ENCODE measurements around the gene CSMD2. TPM values are rescaled to one million over a fixed set of nuclear protein-coding genes. Genes with fewer than 3 reads are reported as not detected.

The CSMD2 gene
- total RNA-seq, 1 experiment from 2014 or later, result 0.22 TPM

GRCh38 chr1:33745942-33746341, 419.1 kb downstream of the CSMD2 start:
- DNase-seq (ENCODE audit: low read depth, low spot score), result no peak
- Histone ChIP-seq H3K4me3 (replicated peaks in 1 of 2; ENCODE audit: low read depth in 1 of 2, low read length in 2 of 2) (no peak overlapping the region), H3K4me2 (ENCODE audit: low read length) (no peak overlapping the region), H3K27me3 (ENCODE audit: insufficient read depth, low read length) (peaks cover 6% of the 10 kb centered on the region; the same call in 1 of the 2 replicates), H2AFZ (ENCODE audit: low read depth, low read length, poor library complexity, severe bottlenecking) (no peak overlapping the region), H3K9ac (ENCODE audit: low read length) (no peak overlapping the region), H3K9me2 (ENCODE audit: insufficient read depth) (no peaks in the 10 kb centered on the region), H4K20me1 (ENCODE audit: insufficient read depth) (no peaks in the 10 kb centered on the region), H3K36me3 (ENCODE audit: control insufficient read depth in 1 of 2, insufficient read depth in 2 of 2, low read length in 2 of 2) (no peaks in the 10 kb centered on the region), H3K4me1 (ENCODE audit: control insufficient read depth in 1 of 2, insufficient read depth in 2 of 2, low read length in 2 of 2) (no peaks in the 10 kb centered on the region), H3K27ac (ENCODE audit: low read depth, low read length) (no peak overlapping the region), H3K79me2 (ENCODE audit: insufficient read depth, low read length) (no peaks in the 10 kb centered on the region), H3K9me3 (ENCODE audit: control insufficient read depth in 1 of 2, insufficient read depth in 1 of 2, low read depth in 1 of 2, low read length in 2 of 2) (no peaks in the 10 kb centered on the region)
- ChIA-PET POLR2A (no interaction called here), CTCF (no interaction called here), RAD21 (ENCODE audit: low non-redundant PET in 1 of 2, low total read pairs in 2 of 2, uncharacterized antibody in 2 of 2, unreplicated experiment in 2 of 2) (no interaction called here)
- no TSS peak for BruUV-seq (replicated peaks)
- ATAC-seq, result no peak
- TF ChIP-seq JUND (IDR thresholded peaks at IDR 0.05) (no peak), POLR2AphosphoS5 (IDR thresholded peaks at IDR 0.05; ENCODE audit: low read depth, low read length) (no peak), ZNF274 (IDR thresholded peaks at IDR 0.05; ENCODE audit: low read depth, low read length) (no peak), SRF (IDR thresholded peaks at IDR 0.05; ENCODE audit: low read depth) (no peak), ELF1 (IDR thresholded peaks at IDR 0.05; ENCODE audit: borderline replicate concordance, low read depth) (no peak), EZH2 (IDR thresholded peaks at IDR 0.05) (no peak), CEBPB (IDR thresholded peaks at IDR 0.05; ENCODE audit: low read depth) (no peak), CBX3 (IDR thresholded peaks at IDR 0.05; ENCODE audit: low read depth) (no peak), ZFX (IDR thresholded peaks at IDR 0.05) (no peak)
- intact Hi-C loops (cut with micrococcal nuclease), result no loop called here

DNA sequence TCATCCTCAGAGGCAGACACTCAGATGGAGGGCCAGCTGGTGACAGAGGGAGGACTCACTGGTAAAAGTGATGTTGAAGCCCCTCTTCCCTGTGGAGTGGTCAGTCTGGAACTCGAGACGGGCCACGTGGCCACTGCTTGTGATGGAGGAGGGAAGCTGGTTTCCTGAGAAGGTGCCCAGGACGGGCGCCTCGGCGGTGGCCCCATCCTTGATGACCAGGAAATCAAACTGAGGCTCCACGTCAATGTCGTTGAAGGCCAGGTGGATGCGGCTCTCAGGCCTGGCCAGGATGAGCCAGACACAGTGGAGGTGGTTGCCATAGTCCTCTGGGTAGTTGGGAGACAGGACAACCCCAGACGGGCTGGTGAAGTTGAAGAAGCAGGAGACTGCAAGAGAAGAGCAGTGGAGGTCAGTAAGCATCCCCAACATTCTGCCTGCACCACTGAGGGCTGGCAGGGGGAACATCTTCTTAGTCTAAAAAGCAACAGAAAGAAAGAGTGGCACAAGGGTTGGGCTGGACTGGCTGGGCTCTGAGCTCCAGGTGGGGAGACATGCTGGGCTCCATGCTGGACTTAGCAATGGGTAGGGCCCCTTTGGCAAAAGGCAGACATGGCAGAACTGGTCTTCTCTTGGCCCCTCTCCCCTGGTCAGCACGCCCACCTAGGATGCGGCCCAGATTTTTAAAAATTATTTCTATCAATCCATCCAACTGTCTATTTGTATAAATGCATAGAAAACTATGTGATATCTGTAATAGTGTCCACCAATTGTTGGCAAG, 421.6 kb downstream of the CSMD2 start:
- Histone ChIP-seq H3K9me2 (ENCODE audit: insufficient read depth) (no peaks in the 10 kb centered on the region), H3K27me3 (ENCODE audit: insufficient read depth, low read length) (peaks cover 18% of the 10 kb centered on the region; the same call in 1 of the 2 replicates), H3K9ac (ENCODE audit: low read length) (no peak overlapping the region), H3K36me3 (ENCODE audit: control insufficient read depth in 1 of 2, insufficient read depth in 2 of 2, low read length in 2 of 2) (no peaks in the 10 kb centered on the region), H2AFZ (ENCODE audit: low read depth, low read length, poor library complexity, severe bottlenecking) (no peak overlapping the region), H3K4me1 (ENCODE audit: control insufficient read depth in 1 of 2, insufficient read depth in 2 of 2, low read length in 2 of 2) (no peaks in the 10 kb centered on the region), H3K4me3 (replicated peaks in 1 of 2; ENCODE audit: low read depth in 1 of 2, low read length in 2 of 2) (no peak overlapping the region), H3K79me2 (ENCODE audit: insufficient read depth, low read length) (no peaks in the 10 kb centered on the region), H3K9me3 (ENCODE audit: control insufficient read depth in 1 of 2, insufficient read depth in 1 of 2, low read depth in 1 of 2, low read length in 2 of 2) (no peaks in the 10 kb centered on the region), H3K4me2 (ENCODE audit: low read length) (no peak overlapping the region), H4K20me1 (ENCODE audit: insufficient read depth) (no peaks in the 10 kb centered on the region), H3K27ac (ENCODE audit: low read depth, low read length) (no peak overlapping the region)
- POLR2A ChIA-PET, result no interaction called here
- ATAC-seq (no peak), DNase-seq (ENCODE audit: low read depth, low spot score) (no peak)
- no TSS peak for BruUV-seq (replicated peaks)
- TF ChIP-seq EZH2 (IDR thresholded peaks at IDR 0.05) (no peak), YY1 (IDR thresholded peaks at IDR 0.05; ENCODE audit: extremely low read depth, insufficient replicate concordance, low read depth, low read length) (no peak), POLR2A (IDR thresholded peaks at IDR 0.05; ENCODE audit: borderline replicate concordance, extremely low read depth, insufficient read depth, insufficient read length) (no peak), FOSL1 (IDR thresholded peaks at IDR 0.05; ENCODE audit: low read depth) (no peak), CBX3 (IDR thresholded peaks at IDR 0.05; ENCODE audit: low read depth) (no peak), SRF (IDR thresholded peaks at IDR 0.05; ENCODE audit: low read depth) (no peak), POLR2AphosphoS5 (IDR thresholded peaks at IDR 0.05; ENCODE audit: low read depth, low read length) (no peak), JUND (IDR thresholded peaks at IDR 0.05) (no peak), ZNF274 (IDR thresholded peaks at IDR 0.05; ENCODE audit: low read depth, low read length) (no peak), SP1 (IDR thresholded peaks at IDR 0.05; ENCODE audit: low read depth) (no peak), EZH2phosphoT487 (IDR thresholded peaks at IDR 0.05; ENCODE audit: borderline replicate concordance) (no peak)
- TF ChIP-seq, protein P1, sequence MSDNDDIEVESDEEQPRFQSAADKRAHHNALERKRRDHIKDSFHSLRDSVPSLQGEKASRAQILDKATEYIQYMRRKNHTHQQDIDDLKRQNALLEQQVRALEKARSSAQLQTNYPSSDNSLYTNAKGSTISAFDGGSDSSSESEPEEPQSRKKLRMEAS (IDR thresholded peaks at IDR 0.05), result no peak
- intact Hi-C loops (cut with micrococcal nuclease), result no loop called here
- RAD21 ChIA-PET (ENCODE audit: low non-redundant PET in 1 of 2, low total read pairs in 2 of 2, uncharacterized antibody in 2 of 2, unreplicated experiment in 2 of 2), result no interaction called here
- CTCF ChIA-PET, result no interaction called here
